Stimulated activated CD4-positive, alpha-beta T cell treated with anti-CD3 and anti-CD28 coated beads, TNF-alpha, amount 100 ng/mL, for 1 hour (primary cell): ENCODE measurements around the gene POLQ.
"Not testable (repeated sequence)": the region's sequence is repeated elsewhere in the genome, so short reads cannot be mapped to it uniquely, and the experiment has no call there.

Experiments
- DNase-seq, 3 donors: peaks; one replicate each; pipeline ENCODE4 v3.0.0-alpha.2; 2020; ENCODE audit warnings: low read depth in 3 of 3, low spot score in 1 of 3

The POLQ gene

GRCh38 chr3:121430664-121431215 lies 115.0 kb downstream of the POLQ start:
- DNase-seq = no peak

GRCh38 chr3:121424549-121424948 lies 121.2 kb downstream of the POLQ start:
- DNase-seq = no peak

GRCh38 chr3:121418182-121418581 lies 127.6 kb downstream of the POLQ start:
- DNase-seq = no peak

GRCh38 chr3:121414924-121415323 lies 130.9 kb downstream of the POLQ start:
- no peak for DNase-seq

GRCh38 chr3:121411523-121411922 lies 134.3 kb downstream of the POLQ start:
- DNase-seq = no peak

GRCh38 chr3:121405631-121406030 lies 140.2 kb downstream of the POLQ start:
- no peak for DNase-seq

GRCh38 chr3:121399820-121400219 lies 146.0 kb downstream of the POLQ start:
- no peak for DNase-seq

- DNase-seq = not testable (repeated sequence)
Observed at GRCh38 chr3:121398051-121398450, 147.7 kb downstream of the POLQ start.

GRCh38 chr3:121395967-121396366 lies 149.8 kb downstream of the POLQ start:
- not testable (repeated sequence) for DNase-seq

GRCh38 chr3:121388308-121388707 lies 157.5 kb downstream of the POLQ start:
- not testable (repeated sequence) for DNase-seq
